Measurements from ENCODE around the gene MAN2A1.

Gene MAN2A1

GRCh38 chr5:109908366-109908765 lies 218.6 kb downstream of the MAN2A1 start:
- DNase-seq (ENCODE audit: low spot score): no peak

GRCh38 chr5:109910874-109911273 lies 221.1 kb downstream of the MAN2A1 start:
- DNase-seq (ENCODE audit: low spot score): no peak

GRCh38 chr5:109911731-109912130 lies 222.0 kb downstream of the MAN2A1 start:
- DNase-seq (ENCODE audit: low spot score): no peak

GRCh38 chr5:109914906-109915305 lies 225.2 kb downstream of the MAN2A1 start:
- DNase-seq (ENCODE audit: low spot score): no peak

- no peak for DNase-seq (ENCODE audit: low spot score)
These were observed 226.9 kb downstream of the MAN2A1 start for GRCh38 chr5:109916481-109917153.

Data from SW480 (cell line).